Measurements from ENCODE around the gene RNU4-1. TPM values are rescaled to one million over a fixed set of nuclear protein-coding genes. Genes with fewer than 3 reads are reported as not detected.

The RNU4-1 gene
- total RNA-seq, 1 donor from 2014 or later: under 0.01 TPM

DNA sequence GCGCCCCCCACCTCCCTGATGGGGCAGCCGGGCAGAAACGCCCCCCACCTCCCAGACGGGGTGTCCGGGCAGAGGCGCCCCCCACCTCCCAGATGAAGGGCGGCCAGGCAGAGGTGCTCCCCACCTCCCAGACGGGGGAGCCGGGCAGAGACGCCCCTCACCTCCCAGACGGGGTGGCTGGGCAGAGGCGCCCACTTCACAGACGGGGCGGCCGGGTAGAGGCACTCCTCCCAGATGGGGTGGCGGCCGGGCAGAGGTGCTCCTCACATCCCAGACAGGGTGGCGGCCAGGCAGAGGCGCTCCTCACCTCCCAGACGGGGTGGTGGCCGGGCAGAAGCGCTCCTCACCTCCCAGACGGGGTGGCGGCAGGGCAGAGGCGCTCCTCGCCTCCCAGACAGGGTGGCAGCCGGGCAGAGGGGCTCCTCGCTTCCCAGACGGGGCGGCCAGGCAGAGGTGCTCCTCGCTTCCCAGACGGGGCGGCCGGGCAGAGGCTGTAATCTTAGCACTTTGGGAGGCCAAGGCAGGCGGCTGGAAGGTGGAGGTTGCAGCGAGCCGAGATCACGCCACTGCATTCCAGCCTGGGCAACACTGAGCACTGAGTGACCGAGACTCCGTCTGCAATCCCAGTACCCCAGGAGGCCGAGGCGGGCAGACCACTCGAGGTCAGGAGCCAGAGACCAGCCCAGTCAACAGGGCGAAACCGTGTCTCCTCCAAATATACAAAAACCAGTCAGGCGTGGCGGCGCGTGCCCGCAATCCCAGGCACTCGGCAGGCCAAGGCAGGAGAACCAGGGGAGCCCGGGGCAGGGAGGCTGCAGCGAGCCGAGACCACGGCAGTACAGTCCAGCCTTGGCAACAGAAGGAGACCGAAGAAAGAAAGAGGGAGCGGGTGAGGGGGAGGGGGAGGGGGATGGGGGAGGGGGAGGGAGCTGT lies 14.6 kb downstream of the RNU4-1 start:
- Histone ChIP-seq H3K4me3 (no peak overlapping the region), H3K27ac (no peak overlapping the region), H3K27me3 (no peaks in the 10 kb centered on the region), H3K36me3 (no peaks in the 10 kb centered on the region), H3K4me1 (no peaks in the 10 kb centered on the region), H3K9me3 (no peaks in the 10 kb centered on the region)
- TF ChIP-seq POLR2AphosphoS5 (IDR thresholded peaks at IDR 0.05; ENCODE audit: insufficient read depth in 1 of 2, low read depth in 1 of 2): no peak
- TF ChIP-seq, protein P1, sequence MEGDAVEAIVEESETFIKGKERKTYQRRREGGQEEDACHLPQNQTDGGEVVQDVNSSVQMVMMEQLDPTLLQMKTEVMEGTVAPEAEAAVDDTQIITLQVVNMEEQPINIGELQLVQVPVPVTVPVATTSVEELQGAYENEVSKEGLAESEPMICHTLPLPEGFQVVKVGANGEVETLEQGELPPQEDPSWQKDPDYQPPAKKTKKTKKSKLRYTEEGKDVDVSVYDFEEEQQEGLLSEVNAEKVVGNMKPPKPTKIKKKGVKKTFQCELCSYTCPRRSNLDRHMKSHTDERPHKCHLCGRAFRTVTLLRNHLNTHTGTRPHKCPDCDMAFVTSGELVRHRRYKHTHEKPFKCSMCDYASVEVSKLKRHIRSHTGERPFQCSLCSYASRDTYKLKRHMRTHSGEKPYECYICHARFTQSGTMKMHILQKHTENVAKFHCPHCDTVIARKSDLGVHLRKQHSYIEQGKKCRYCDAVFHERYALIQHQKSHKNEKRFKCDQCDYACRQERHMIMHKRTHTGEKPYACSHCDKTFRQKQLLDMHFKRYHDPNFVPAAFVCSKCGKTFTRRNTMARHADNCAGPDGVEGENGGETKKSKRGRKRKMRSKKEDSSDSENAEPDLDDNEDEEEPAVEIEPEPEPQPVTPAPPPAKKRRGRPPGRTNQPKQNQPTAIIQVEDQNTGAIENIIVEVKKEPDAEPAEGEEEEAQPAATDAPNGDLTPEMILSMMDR (IDR thresholded peaks at IDR 0.05): no peak
- no peak for TF ChIP-seq POLR2A (IDR thresholded peaks at IDR 0.05)
- intact Hi-C loops (cut with DNase I): no loop called here
- no peak for DNase-seq (ENCODE audit: extremely low spot score in 2 of 2)

DNA sequence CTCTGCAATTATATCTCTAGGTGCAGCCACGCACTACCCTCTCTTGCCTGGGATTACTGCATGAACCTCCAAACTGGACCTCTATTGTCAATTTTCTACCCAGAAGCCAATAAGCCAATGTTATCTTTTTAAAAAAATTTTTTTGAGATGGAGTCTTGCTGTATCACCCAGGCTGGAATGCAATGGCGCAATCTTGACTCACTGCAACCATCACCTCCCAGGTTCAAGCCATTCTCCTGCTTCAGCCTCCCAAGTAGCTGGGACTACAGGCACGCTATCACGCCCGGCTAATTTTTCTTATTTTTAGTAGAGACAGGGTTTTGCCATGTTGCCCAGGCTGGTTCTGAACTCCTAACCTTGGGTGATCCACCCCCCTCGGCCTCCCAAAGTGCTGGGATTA lies 16.3 kb downstream of the RNU4-1 start:
- H3K9me3 ChIP-seq: no peaks in the 10 kb centered on the region
- H3K27me3 ChIP-seq: no peaks in the 10 kb centered on the region
- no peak overlapping the region for H3K27ac ChIP-seq
- H3K4me1 ChIP-seq: no peaks in the 10 kb centered on the region
- no peaks in the 10 kb centered on the region for H3K36me3 ChIP-seq
- no peak for TF ChIP-seq POLR2AphosphoS5 (IDR thresholded peaks at IDR 0.05; ENCODE audit: insufficient read depth in 1 of 2, low read depth in 1 of 2)
- no peak for TF ChIP-seq POLR2A (IDR thresholded peaks at IDR 0.05)
- TF ChIP-seq, protein P1 (IDR thresholded peaks at IDR 0.05): no peak
- DNase-seq (ENCODE audit: extremely low spot score in 2 of 2): no peak
- no peak overlapping the region for H3K4me3 ChIP-seq
- intact Hi-C loops (cut with DNase I): no loop called here

DNA sequence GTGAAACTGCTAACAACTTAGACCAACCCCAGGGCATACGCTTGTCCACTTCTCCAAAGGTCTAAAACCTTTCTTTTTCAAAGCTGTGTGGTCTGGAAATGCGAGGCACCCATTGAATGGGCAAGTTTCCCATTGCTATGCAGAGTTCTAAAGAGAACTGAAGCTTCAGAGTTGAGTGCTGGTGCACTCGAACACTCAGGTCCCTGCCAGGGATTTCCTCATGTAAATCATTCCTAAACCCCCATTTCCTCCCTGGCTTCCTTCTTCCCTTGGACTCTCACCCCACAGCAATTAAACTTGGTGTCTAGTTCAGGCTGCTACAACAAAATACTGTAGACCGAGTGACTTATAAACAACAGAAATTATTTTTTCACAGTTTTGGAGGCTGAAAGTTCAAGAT lies 25.3 kb downstream of the RNU4-1 start:
- no peaks in the 10 kb centered on the region for H3K9me3 ChIP-seq
- H3K27ac ChIP-seq: no peak overlapping the region
- DNase-seq (ENCODE audit: extremely low spot score in 2 of 2): no peak
- no peaks in the 10 kb centered on the region for H3K27me3 ChIP-seq
- peaks cover 29% of the 10 kb centered on the region for H3K4me1 ChIP-seq
- TF ChIP-seq, protein P1 (IDR thresholded peaks at IDR 0.05): no peak
- no peak for TF ChIP-seq POLR2AphosphoS5 (IDR thresholded peaks at IDR 0.05; ENCODE audit: insufficient read depth in 1 of 2, low read depth in 1 of 2)
- H3K4me3 ChIP-seq: no peak overlapping the region
- intact Hi-C loops (cut with DNase I): no loop called here
- no peaks in the 10 kb centered on the region for H3K36me3 ChIP-seq

DNA sequence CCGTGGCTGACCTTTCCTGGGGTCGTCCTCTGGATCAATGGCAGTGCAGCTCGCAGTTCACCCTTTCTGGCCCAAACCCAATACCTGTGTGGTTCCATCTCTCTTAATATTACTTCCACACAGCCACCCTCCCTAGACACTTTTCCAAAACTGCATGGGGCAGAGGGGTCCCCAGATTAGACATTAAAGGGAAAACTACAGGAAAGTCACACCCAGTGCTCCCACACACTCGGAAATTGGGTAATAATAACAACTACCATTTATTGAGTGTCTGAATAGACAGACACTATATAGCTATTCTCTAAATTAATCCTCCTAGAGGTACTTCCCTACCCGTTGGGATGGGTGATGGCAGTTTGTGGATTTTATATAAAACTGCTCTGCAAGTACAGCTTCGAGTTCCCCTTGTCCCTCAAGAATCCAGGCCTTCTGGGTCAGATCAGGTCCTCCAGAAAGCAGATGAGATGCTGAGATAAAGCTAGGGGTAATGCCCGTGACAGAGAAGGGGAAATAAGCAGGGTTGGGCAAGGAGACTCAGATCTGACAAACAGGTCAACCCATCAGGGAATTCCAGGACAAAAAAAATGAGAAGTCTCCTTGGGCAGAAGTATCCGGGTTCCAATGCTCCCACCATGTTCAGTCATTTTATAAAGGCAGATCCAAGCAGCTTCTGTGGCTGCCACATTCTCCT lies 26.7 kb downstream of the RNU4-1 start:
- Histone ChIP-seq H3K27me3 (no peaks in the 10 kb centered on the region), H3K9me3 (no peaks in the 10 kb centered on the region), H3K27ac (peak overlapping the region; percentile 36), H3K4me1 (peaks cover 43% of the 10 kb centered on the region), H3K36me3 (no peaks in the 10 kb centered on the region), H3K4me3 (no peak overlapping the region)
- TF ChIP-seq POLR2AphosphoS5 (IDR thresholded peaks at IDR 0.05; ENCODE audit: insufficient read depth in 1 of 2, low read depth in 1 of 2) (no peak), POLR2A (IDR thresholded peaks at IDR 0.05) (no peak)
- TF ChIP-seq, protein P1 (IDR thresholded peaks at IDR 0.05): no peak
- no peak for DNase-seq (ENCODE audit: extremely low spot score in 2 of 2)
- intact Hi-C loops (cut with DNase I): no loop called here

Measured in vagina (tissue), 2 donors.